HepG2 (cell line): Measurements from ENCODE around the gene HACD1. TPM values are rescaled to one million over a fixed set of nuclear protein-coding genes. Genes with fewer than 3 reads are reported as not detected.

Experiments
- BCL6 ChIP-seq: IDR thresholded peaks from 2 replicates; pipeline ENCODE4 v1.6.1; 2016; ENCODE audit warnings: missing genetic modification reagents, missing compliant biosample characterization
- CBX2 ChIP-seq, 2 experiments: fragments of 200-600 bp in 1 of 2; sonication (generic); formaldehyde crosslinking in 1 of 2; IDR thresholded peaks; 2 replicates each; pipeline versions ENCODE4 v1.7.0 to v1.8.1; 2018 to 2022; ENCODE audit warnings: low read depth in 2 of 2, low read length in 1 of 2, mild to moderate bottlenecking in 1 of 2, missing genetic modification reagents in 1 of 2
- CBX5 ChIP-seq: sonication (generic); formaldehyde crosslinking; IDR thresholded peaks from 2 replicates; pipeline ENCODE4 v1.4.0; 2020; ENCODE audit warnings: missing genetic modification reagents, borderline replicate concordance
- CEBPB ChIP-seq: IDR thresholded peaks from 2 replicates; pipeline ENCODE4 v1.6.1; 2011; ENCODE audit warnings: low read depth, low read length, improper control_type of control experiment, borderline replicate concordance
- MBD4 ChIP-seq: IDR thresholded peaks from 2 replicates; pipeline ENCODE4 v1.6.1; 2012; ENCODE audit warnings: low read length, inconsistent platforms, borderline replicate concordance
- NR1H2 ChIP-seq: sonication (generic); formaldehyde crosslinking; IDR thresholded peaks from 2 replicates; pipeline ENCODE4 v1.8.1; 2022; ENCODE audit warnings: low read depth, missing genetic modification reagents, borderline replicate concordance
- PHB2 ChIP-seq: fragments of 450-650 bp; IDR thresholded peaks from 2 replicates; pipeline ENCODE4 v1.6.1; 2018; ENCODE audit not compliant: partially characterized antibody
- RAD21 ChIP-seq: fragments of 450-650 bp; formaldehyde crosslinking; IDR thresholded peaks from 2 replicates; pipeline ENCODE4 v1.5.0; 2020; ENCODE audit warnings: mild to moderate bottlenecking
- SRSF4 ChIP-seq: fragments of 200-400 bp; formaldehyde crosslinking; IDR thresholded peaks from one replicate; pipeline ENCODE4 v1.6.1; 2018; ENCODE audit warnings: mild to moderate bottlenecking, low read depth, low read length, moderate library complexity; ENCODE audit not compliant: poor library complexity, severe bottlenecking
- TRIM24 ChIP-seq: sonication (generic); formaldehyde crosslinking; IDR thresholded peaks from 2 replicates; pipeline ENCODE4 v1.8.0; 2022; ENCODE audit warnings: mild to moderate bottlenecking, missing genetic modification reagents
- YY1 ChIP-seq: IDR thresholded peaks from 2 replicates; pipeline ENCODE4 v1.6.1; 2011; ENCODE audit warnings: low read length, low read depth, moderate library complexity, mild to moderate bottlenecking; ENCODE audit not compliant: insufficient read depth, insufficient replicate concordance
- ZHX2 ChIP-seq, 2 experiments: sonication (generic) in 1 of 2; formaldehyde crosslinking in 1 of 2; IDR thresholded peaks; 2 replicates each; pipeline versions ENCODE4 v1.6.1 to v1.9.0; 2014 to 2022; ENCODE audit warnings: antibody characterized with exemption in 1 of 2, borderline replicate concordance in 1 of 2, inconsistent platforms in 1 of 2, low read depth in 1 of 2, missing genetic modification reagents in 1 of 2
- ZMAT3 ChIP-seq: sonication (generic); formaldehyde crosslinking; conservative IDR thresholded peaks from 2 replicates; pipeline ENCODE4 v1.7.0; 2021; ENCODE audit warnings: missing genetic modification reagents
- ZNF432 ChIP-seq: sonication (generic); formaldehyde crosslinking; IDR thresholded peaks from 2 replicates; pipeline ENCODE4 v1.5.0; 2020; ENCODE audit warnings: missing genetic modification reagents, mild to moderate bottlenecking, borderline replicate concordance
- ZNF781 ChIP-seq: sonication (generic); formaldehyde crosslinking; IDR thresholded peaks from 2 replicates; pipeline ENCODE4 v1.5.1; 2020; ENCODE audit warnings: borderline replicate concordance, mild to moderate bottlenecking, missing genetic modification reagents; ENCODE audit errors: not compliant biosample characterization
- polyA plus RNA-seq, 8 experiments: library from polyadenylated mRNA; depleted of rRNA in 3 of 8; stranded (reverse) in 7 of 8; unstranded in 1 of 8; fragments of >200 nt; fragmentation: Illumina TruSeq in 4 of 8; extraction: Trizol in 4 of 8; gene quantifications; 2 replicates each; pipeline versions ENCODE4 v1.2.1 to v1.2.3, GENCODE V29; 2011 to 2016; ENCODE audit warnings: low read depth in 4 of 8, missing spikeins in 1 of 8, mixed read lengths in 1 of 8; ENCODE audit not compliant: insufficient read depth in 1 of 8
- total RNA-seq, 5 experiments: library from RNA; depleted of rRNA; stranded (reverse); fragments of >200 nt; fragmentation: Illumina TruSeq; extraction: Trizol; gene quantifications; 2 replicates each; pipeline ENCODE4 v1.2.3, GENCODE V29; 2016; ENCODE audit warnings: low read depth in 1 of 5
- TF ChIP-seq, protein P1 (sequence below): sonication (generic); formaldehyde crosslinking; IDR thresholded peaks from 2 replicates; pipeline ENCODE4 v1.4.0; 2020; ENCODE audit warnings: missing genetic modification reagents, borderline replicate concordance
- TF ChIP-seq, protein P2 (sequence below): sonication (generic); formaldehyde crosslinking; IDR thresholded peaks from 2 replicates; pipeline ENCODE4 v1.5.1; 2020; ENCODE audit warnings: mild to moderate bottlenecking, missing genetic modification reagents

Gene HACD1
- total and polyA plus RNA-seq, 2 of the 13 experiments (the other 11 are each of a cell fraction or from before 2014, with no cell fraction given) = 43.4 to 47.6 TPM

DNA sequence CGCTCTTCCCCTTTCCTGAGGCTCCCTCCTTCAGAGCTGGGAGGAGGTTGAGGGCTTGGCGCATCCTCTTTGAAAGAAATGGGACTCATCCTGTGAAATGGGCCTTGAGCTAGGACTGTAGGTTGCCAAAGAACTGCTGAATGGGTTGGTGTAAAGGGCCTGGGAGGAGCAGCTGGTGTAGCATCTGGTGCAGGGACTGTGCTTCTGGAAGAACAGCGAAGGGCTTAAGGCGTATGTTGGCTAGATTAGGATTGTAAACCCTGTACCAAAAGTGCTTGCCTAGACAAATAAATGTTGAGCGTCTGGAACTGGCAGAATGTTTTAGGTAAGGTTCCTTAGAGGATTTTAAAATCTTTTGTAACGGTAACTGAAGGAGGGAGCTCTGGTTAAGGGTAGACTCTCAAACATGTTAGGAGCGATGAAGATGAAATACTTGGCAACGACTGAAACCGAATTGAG lies 27.3 kb upstream of the HACD1 start (continued):
- TF ChIP-seq, protein P1, sequence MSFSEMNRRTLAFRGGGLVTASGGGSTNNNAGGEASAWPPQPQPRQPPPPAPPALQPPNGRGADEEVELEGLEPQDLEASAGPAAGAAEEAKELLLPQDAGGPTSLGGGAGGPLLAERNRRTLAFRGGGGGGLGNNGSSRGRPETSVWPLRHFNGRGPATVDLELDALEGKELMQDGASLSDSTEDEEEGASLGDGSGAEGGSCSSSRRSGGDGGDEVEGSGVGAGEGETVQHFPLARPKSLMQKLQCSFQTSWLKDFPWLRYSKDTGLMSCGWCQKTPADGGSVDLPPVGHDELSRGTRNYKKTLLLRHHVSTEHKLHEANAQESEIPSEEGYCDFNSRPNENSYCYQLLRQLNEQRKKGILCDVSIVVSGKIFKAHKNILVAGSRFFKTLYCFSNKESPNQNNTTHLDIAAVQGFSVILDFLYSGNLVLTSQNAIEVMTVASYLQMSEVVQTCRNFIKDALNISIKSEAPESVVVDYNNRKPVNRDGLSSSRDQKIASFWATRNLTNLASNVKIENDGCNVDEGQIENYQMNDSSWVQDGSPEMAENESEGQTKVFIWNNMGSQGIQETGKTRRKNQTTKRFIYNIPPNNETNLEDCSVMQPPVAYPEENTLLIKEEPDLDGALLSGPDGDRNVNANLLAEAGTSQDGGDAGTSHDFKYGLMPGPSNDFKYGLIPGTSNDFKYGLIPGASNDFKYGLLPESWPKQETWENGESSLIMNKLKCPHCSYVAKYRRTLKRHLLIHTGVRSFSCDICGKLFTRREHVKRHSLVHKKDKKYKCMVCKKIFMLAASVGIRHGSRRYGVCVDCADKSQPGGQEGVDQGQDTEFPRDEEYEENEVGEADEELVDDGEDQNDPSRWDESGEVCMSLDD (CRISPR knock-in tag) = no peak
- TF ChIP-seq CBX2 (IDR thresholded peaks at IDR 0.05; ENCODE audit: low read depth, low read length) = no peak
- TF ChIP-seq CBX2 (CRISPR knock-in tag; IDR thresholded peaks at IDR 0.05; ENCODE audit: low read depth) = no peak
- TF ChIP-seq ZMAT3 (CRISPR knock-in tag) = 0 out of 2 replicates have a peak, but pooled peaks have one; percentile 40
- peak; percentile 49 for TF ChIP-seq ZNF781 (CRISPR knock-in tag)
- TF ChIP-seq NR1H2 (CRISPR knock-in tag) = no peak
- TF ChIP-seq BCL6 (CRISPR knock-in tag) = no peak
- TF ChIP-seq PHB2 = no peak
- TF ChIP-seq MBD4 = no peak
- no peak for TF ChIP-seq TRIM24
- TF ChIP-seq, protein P2, sequence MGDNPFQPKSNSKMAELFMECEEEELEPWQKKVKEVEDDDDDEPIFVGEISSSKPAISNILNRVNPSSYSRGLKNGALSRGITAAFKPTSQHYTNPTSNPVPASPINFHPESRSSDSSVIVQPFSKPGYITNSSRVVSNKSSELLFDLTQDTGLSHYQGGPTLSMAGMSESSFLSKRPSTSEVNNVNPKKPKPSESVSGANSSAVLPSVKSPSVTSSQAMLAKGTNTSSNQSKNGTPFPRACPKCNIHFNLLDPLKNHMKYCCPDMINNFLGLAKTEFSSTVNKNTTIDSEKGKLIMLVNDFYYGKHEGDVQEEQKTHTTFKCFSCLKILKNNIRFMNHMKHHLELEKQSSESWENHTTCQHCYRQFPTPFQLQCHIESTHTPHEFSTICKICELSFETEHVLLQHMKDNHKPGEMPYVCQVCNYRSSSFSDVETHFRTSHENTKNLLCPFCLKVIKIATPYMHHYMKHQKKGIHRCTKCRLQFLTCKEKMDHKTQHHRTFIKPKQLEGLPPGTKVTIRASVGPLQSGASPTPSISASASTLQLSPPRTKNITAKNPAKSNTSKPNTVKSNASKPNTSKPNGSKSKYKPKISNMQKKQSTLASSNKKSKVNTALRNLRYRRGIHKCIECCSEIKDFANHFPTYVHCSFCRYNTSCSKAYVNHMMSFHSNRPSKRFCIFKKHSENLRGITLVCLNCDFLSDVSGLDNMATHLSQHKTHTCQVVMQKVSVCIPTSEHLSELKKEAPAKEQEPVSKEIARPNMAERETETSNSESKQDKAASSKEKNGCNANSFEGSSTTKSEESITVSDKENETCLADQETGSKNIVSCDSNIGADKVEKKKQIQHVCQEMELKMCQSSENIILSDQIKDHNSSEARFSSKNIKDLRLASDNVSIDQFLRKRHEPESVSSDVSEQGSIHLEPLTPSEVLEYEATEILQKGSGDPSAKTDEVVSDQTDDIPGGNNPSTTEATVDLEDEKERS (CRISPR knock-in tag) = peak; percentile 69; the same call in 1 of the 2 replicates
- TF ChIP-seq ZNF432 (CRISPR knock-in tag) = no peak
- no peak for TF ChIP-seq SRSF4
- TF ChIP-seq ZHX2 (IDR thresholded peaks at IDR 0.05; ENCODE audit: low read depth) = no peak
- no peak for TF ChIP-seq ZHX2 (CRISPR knock-in tag; IDR thresholded peaks at IDR 0.05; ENCODE audit: borderline replicate concordance)
- no peak for TF ChIP-seq RAD21 (CRISPR knock-in tag)
- no peak for TF ChIP-seq YY1
- no peak; the same call in 1 of the 2 replicates for TF ChIP-seq CBX5 (CRISPR knock-in tag)
- no peak for TF ChIP-seq CEBPB
